ENCODE measurements around the gene TDRD5.

Gene TDRD5, protein sequence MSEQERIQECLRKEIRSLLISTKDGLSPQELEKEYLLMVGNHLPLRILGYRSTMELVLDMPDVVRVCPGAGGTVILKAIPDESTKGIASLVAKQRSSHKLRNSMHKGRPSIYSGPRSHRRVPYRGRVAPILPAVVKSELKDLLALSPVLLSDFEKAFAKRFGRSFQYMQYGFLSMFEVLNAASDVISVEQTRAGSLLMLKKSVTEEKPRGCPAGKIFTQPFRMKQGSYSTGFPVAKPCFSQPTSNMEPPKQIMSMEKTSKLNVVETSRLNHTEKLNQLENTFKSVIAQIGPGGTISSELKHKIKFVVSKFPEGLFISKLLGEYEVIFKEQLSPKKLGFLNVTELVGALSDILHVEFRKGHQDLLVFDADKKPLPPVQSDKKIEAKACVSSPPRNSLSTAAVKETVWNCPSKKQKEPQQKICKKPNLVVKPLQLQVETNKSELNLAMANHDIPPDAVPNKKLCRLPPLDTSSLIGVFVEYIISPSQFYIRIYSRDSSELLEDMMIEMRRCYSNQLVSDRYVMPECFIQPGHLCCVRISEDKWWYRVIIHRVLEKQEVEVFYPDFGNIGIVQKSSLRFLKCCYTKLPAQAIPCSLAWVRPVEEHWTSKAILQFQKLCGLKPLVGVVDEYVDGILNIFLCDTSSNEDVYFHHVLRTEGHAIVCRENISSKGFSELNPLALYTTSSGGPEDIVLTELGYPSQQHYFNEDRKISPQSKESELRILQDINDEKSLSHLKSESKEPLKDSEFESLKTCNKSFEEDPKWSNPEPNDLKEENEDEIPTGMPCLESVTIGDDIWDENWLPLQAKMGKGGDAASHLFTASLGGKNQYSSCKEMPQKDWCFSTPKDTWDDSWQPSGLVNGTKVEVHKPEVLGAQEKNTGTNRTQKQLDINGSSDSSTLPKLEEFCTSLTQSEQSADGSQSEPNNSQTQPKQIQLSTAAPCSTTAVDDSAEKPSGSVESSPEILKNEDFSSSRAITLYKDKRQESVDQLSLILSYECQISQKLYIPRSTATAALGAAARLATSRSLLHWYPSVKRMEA

DNA sequence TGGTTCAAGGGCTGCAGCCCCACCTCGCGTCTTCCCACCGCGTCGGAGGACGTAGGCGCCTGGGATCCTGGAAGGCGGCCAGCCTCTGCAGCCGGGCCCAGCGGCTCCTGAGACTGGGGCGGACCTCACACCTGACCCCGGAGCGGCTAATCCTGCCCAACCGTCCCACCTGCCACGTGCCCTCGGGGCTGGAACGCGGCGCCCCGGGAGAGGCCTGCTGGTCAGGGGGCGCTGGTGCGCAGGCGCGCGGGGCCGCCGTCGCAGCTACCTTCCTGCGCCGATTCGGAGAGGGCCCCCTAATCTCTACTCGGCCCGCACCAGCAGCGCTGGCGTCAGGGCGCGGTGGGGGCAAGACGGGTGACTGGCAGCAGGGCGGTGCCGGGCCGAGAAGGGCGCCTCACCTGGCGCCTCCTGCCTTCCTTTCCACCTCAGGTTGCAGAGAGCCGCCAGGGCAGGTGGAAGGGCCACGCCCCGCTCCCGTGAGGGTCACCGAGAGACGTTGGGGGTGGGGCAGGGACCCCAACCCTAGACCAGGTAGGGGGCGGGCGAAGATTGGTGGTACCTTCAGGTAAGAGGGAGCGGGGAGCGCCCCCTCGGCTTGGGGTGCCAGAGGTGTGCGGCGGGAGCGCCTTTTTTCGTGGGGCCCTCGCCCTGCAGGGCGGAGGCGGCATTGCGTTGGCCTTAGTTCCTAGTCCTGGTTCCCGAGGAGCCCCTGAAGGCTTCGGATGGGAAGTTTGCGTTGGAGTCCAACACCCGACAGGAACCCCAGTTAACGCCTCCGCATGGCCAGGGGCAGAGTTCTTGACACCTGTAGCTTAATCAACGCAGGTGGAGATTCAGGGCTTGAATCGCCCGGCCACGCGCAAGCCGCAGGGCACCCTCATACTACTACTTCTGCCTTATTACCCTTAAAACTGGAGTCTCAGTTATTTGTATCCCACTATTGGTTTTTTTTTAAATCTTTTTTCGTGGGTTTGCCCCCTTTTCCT is at the start of gene TDRD5:
Gene TDRD5 (plus strand): TSS at position 241 of the 989 bp plus-strand sequence. CDS start 784 bp downstream, outside the sequence.
- DNase-seq, result no peak

DNA sequence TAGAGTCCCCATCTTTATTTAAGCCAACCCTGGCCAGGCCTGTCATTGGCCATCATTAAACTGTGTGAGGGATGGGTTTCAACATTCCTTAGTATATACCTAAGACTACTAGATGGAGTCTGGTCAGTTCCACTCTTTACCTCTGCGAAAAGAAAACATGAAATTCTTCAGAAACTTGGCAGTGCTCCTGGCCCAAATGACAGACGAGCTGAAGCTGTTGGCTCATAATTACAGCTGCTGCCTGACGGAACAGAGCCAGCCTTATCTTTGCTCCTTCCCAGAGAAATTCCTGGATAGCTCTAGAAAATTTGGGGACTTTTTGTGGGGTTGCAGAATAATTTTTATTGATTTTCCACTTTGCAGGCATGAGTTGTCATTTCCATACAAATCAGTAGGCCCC is 46.3 kb upstream of the TDRD5 start:
- DNase-seq, result no peak

DNA sequence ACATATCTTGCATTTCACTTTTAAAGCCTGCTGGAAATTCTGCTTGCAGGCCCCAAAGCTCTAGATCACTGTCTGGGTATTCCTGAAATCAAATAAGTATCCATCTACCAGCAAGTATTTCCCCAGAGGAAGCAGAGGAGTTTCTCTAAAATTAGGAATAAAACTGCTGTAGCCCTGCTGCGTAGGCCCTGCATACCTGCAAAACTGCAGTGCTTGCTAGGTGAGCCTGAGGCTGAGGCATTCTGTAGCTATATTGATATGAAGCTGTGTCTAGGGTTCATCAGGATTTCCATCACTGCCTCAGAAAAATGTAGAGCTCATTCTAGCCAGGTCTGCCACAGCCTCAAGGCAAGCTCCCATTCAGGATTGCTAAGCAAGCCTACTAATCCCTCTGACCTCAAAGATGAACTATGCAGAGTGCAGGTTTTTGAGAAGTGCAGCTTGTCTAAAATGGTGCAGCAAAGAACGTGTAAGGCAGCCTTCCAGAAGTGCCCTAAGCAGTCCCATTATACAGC is 44.6 kb upstream of the TDRD5 start:
- DNase-seq, result no peak

DNA sequence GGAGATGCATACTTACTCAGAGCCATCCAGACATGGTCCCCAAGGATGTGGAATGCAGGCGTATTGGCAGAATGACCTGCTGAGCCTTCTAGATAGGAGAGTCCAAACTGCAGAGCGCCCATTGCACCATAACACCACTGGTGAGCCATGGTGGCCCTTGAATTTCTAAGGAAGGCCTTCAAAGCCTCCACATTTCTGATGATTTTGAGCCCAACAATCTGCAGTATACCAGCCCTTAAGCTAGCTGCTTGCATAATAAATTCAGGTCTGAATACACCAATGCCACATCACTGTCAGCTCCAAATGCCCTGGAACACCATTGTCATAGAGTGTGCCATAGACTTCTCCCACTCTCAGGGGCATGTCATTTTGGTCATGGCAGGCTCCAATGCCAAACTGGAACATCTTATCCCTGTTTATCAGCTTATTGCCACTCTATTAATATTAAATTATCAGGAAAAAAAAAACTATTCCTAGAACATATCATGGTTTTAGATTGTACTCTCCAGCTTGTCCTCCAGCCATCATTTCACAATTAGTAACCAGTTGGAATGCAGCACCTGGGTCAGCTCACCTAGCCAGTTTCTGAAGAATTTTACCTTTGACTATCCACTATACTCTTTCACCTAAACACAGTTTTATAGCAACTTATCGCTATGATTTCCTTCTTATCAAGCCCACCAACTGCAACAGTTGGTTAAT is 42.8 kb upstream of the TDRD5 start:
- DNase-seq, result no peak

DNA sequence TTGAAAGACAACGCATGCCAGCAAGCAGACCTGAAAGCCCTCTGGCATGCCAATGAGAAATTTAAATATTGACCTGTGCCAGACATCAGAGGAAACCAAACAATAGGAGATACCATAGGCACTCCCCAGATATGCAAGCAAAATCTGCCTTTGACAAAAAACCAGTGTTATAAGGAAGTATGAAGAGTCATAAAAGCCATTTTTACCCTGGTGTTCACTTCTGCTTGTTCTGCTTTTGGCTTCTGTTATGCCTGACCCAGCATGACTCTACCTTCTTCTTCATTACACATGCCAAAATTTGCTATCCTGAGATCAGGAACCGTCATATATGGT is 42.3 kb upstream of the TDRD5 start:
- DNase-seq, result no peak

DNA sequence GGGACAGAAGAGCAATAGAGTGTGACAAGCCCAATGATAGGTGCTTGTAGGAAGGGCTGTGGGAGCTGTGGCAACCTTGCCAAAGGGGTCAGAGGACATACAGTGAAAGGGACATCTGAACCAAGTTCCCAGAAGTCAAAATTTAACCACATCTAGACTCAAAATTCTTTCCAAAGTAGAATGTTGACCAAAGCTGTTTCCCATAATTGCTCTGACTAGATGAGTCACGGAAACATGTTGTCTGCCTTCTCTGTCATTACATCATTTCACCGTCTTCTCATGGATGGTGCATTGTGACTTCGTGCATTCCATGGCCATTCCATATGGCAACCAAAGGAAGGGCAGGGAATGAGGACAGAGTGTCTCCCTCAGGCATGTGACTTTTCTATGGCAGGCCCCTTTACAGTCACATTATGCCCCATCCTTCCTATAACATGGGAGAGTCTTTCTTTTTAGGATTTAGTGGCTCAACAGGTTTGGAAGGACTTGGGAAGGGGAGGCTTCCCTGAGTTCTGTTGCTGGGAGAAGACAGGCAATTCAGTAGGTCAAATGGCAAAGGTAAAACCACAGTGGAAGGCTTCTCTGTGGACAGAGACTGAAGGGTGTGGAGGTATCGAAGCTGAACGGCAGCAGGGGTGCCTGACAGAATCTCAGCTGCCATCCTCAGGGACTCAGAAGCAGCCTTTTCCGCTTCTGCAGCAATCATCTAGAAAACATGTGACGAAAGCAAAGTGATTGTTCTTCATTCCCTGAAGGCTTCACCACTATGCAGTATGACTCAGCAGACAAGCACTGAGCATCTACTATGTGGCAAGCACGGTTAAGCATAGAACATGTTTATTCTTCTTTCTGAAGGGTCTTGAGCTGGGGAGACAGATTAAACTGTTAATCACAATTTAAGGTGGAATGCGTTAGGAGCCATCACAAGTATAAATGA is 40.6 kb upstream of the TDRD5 start:
- DNase-seq, result peak; percentile 38

DNA sequence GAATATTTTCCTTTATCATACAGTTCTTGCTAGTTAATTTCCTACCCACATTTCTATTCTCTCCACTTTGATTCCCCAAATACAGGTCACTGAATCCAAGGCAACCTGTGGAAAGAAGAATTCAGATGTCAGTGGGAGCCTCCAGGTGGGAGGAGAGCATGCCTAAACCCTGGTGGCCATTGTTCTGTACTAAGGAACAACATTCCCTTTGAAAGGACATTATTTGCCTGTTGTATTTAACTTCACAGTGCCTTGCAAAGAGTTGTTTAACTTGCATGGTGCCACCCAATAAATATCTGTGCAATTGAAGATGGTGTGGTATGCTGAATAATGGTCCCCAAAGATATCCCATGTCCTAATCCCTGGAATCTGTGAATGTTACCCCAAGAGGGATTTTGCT is 37.2 kb upstream of the TDRD5 start:
- DNase-seq, result no peak

DNA sequence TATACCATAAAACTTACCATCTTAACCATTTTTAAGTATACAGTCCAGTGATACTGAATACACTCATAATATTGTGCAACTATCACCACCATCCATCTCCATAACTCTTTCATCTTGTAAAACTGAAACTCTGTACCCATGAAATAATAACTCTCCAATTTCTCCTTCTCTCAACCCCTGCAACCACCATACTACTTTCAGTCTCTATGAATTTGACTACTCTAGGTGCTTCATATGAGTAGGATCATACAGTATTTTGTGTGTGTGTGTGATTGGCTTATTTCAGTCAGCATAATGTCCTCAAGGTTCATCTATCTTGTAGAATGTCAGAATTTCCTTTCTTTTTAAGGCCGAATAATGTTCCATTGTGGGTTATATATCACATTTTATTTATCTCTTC is 33.6 kb upstream of the TDRD5 start:
- DNase-seq, result no peak

DNA sequence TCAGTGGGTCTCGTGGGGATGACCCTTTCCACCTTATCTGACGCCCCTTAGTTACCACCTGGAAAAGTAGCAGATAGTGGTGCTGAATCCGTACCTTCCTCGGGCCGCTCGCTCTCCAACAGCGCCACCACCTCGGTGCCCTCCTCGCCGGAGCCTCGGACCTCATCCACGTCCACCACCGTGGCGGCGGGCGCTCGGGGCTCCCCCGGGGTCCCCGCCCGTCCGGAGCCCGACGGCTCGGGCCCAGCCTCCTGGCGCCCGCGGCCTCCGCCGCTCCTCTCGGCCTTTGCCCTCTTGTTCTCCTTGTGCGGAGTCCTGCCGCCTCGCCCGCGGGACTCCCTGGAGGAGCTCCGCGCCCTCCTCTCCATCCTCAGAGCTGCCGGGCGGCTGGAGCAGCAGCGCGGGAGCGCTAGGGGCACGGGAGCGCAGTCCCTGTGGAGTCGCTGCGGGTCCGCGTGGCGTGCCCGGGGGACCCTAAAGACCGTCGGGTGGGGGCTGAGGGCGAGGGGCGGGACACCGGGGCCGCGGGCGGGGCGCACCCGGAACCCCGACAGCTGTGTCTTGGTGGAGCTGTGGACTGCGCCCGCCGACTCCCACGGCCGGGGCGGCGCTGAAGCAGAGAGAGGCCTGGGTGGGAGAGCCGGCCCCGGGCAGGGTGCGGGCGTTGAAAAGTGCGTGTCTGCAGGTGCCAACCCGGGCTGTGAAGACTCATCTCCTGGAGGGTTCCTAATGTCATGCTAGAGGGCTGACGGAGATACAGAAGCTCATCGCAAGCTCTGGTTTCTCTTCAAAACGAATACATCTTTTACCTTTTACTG is 15.9 kb upstream of the TDRD5 start, which contains the start of gene NPHS2:
Gene NPHS2 (minus strand): TSS at position 452 of the 818 bp plus-strand sequence. CDS start 84 bp downstream, at position 368.
- no peak for DNase-seq

DNA sequence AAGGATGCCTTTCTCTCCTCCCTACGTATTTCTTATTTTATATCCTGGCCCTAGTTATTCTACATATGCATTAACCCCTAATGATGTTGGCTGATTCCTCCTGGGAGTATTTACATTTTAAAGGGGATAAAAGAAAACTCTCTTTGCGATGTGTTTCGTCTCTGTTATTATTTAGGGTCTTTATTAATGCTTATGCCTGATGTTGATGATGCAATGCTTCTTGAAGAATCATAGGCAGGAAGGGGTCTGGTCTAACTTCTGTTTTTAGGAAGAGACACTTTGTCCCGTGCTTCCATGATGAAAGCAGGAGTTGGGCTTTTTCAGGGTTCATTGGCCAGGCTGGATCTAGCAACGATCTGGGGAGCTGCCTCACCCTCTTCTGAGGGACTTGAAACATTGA is 15.1 kb upstream of the TDRD5 start:
- no peak for DNase-seq

DNA sequence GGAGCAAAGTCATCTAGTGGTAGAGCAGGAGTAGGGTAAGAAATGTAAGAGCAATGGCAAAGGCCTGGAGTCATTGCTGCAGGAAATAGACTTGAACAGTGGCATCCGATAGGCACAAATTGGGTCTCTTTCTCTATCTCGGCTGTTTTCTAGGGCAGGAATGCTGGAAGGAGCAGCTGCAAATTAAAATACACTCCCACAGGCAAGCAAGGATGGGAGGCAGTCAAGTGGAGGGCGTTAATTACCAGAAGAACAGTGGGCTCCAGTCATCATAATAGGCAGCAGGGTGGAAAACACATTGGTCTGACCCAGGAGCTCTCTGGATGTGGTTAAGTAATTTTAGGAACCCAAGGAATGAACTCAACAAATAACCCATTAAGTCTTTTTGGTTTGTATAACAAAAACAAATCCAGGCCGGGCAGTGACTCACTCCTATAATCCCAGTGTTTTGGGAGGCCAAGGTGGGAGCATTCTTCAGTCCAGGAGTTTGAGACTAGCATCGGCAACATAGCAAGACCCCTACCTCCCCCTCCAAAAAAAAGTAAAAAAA is 7.8 kb upstream of the TDRD5 start:
- DNase-seq, result no peak

DNA sequence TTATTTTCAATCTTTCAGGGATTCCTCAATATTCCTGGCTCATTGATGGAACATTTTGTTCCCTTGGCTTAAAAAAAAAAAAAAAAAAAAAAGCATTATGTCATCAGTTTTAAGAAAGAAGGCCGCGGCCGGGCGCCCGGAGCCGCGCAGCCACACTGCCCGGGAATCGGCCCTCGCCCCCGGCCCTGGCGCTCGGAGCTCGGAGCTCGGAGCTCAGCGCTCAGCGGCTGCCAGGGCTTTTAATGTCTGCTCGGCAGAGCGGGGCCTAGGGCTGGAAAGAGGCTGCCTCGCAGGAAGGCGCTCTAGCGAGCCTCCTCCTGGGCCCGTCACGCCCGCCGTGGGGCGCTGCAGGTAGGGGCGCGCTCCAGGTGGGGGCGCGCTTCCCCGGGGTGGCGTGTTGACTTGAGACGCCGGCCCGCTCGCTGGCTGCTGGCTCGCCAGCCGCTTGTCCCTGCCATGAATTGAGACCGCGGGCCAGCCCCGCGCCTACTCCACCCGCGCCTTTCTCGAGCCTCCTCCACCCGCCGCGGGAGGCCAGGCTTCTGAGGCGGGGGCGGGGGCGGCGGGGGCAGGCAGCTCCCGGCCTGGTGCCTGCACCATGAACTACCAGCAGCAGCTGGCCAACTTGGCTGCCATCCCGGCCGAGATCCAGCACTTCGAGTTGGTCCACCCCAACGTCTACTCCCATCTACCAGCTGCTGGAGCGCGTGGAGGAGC is 5.4 kb upstream of the TDRD5 start:
- no peak for DNase-seq

DNA sequence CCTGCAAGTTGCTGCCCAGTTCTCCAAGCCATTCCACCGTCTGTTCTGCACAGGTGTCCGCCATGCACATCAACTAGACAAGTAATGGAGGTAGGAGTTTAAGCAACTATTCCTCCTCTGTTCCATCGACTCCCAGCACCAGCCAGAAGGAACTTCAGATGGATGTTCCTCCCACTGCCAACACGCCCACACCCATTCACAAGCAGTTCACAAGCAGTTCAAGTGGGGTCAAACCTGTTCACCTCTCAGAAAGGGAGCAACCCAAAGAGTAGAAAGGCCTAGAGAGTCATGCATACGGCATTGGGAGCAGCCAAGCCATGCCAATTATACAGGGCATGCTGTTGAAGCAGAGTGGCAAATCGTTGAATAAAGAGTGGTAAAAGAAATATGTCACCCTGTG is 4.3 kb upstream of the TDRD5 start:
- DNase-seq, result no peak

DNA sequence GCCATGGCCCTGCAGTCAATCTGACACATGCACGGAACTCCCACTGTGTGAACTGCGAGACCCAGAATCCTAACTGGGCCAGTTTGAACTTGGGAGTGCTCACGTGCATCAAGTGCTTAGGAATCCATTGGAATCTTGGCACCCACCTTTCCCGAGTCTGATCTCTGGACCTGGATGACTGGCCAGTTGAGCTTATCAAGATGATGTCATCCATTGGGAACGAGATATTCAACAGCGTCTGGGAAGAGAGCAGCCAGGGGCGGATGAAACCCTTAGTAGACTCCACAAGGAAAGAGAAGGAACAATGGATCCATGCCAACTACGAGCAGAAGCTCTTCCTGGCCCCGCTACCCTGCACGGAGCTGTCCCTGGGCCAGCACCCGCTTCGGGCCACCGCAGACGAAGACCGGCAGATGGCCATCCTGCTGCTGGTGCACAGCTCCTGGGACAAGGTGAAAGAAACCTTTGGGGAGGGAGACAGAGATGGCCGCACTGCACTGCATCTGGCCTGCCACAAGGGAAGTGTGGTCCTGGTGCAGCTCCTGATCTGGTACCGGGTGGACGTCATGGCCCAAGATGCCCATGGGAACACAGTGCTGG is 3.1 kb upstream of the TDRD5 start:
- no peak for DNase-seq

DNA sequence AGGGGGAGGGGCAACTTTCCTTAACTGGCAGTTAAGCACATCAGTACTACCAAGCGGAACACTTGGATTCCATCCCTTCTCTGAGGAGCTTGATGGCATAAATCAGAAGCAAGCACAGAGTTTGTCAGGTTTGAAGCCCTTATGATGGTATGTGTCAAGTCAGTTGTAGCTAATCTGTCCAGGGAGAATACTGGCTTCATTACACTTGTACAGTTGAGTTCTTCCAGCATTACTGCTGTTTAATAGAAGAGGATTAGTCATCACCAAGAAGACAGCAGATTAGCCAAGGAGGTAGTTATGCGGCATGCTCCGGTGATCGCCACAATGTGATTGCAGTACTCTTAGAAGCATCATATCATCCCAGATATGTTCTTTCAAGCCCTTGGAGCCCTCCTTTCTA is 2.1 kb upstream of the TDRD5 start:
- no peak for DNase-seq

DNA sequence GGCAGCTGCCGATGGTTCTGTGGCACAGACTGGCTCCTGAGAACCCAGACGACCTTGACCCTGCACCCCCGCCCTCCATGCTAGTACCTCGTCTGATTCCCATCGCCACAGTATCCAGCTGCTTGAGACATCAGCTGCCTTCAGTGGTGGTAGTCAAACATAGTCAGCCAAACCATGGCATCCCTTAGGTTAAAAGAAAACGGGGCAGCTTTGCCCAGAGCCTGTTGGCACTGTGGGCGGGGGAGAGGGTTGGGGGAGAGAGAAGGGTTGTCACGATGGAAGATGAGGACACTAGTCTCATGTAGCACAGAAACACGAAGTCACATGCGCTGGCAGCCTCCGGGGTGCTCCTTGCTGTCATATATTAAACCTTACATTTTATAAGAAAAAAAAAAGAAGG is 961 bp upstream of the TDRD5 start:
- no peak for DNase-seq

DNA sequence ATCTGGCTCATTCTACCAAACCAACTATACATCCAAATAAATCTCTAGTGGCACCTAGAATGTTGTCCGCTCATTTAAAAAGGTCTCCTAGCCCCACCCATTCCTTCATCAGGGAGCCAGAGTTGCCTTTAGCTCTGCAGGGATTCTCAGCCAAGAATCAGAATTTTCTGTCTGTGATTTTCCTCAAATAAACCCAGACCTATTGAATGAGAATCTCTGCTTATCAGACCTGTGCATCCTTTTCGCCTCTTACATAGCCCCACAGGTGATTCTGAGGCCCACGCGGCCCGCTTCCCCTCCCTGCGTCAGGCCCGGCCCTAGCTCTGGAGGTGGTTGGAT is 410 bp upstream of the TDRD5 start:
- no peak for DNase-seq

DNA sequence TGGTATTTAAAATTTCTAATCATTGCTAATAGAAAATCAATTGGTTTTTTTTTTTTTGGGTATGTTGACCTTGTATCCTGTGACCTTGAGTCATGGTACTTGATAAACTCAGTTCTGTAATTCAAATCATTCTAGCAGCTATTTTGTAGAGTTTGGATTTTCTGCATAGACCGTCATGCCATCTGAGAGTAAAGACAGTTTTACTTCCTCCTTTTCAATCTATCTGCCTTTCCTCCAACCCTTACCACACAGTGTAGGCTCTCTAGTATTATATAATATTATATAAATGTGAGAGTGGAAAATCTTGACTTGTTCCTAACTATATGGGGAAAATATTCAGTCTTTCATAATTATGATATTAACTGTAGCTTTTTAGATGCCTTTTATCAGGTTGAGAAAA is 7.0 kb downstream of the TDRD5 start:
- DNase-seq, result no peak

Data from T1000 (cell line).